MV-4-11 (cell line): ENCODE data around the gene USP5.

Source experiments
- DNase-seq: peaks from one replicate; lab custom pipeline; 2025; lab: John Stamatoyannopoulos, UW

USP5 gene, protein sequence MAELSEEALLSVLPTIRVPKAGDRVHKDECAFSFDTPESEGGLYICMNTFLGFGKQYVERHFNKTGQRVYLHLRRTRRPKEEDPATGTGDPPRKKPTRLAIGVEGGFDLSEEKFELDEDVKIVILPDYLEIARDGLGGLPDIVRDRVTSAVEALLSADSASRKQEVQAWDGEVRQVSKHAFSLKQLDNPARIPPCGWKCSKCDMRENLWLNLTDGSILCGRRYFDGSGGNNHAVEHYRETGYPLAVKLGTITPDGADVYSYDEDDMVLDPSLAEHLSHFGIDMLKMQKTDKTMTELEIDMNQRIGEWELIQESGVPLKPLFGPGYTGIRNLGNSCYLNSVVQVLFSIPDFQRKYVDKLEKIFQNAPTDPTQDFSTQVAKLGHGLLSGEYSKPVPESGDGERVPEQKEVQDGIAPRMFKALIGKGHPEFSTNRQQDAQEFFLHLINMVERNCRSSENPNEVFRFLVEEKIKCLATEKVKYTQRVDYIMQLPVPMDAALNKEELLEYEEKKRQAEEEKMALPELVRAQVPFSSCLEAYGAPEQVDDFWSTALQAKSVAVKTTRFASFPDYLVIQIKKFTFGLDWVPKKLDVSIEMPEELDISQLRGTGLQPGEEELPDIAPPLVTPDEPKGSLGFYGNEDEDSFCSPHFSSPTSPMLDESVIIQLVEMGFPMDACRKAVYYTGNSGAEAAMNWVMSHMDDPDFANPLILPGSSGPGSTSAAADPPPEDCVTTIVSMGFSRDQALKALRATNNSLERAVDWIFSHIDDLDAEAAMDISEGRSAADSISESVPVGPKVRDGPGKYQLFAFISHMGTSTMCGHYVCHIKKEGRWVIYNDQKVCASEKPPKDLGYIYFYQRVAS

DNA sequence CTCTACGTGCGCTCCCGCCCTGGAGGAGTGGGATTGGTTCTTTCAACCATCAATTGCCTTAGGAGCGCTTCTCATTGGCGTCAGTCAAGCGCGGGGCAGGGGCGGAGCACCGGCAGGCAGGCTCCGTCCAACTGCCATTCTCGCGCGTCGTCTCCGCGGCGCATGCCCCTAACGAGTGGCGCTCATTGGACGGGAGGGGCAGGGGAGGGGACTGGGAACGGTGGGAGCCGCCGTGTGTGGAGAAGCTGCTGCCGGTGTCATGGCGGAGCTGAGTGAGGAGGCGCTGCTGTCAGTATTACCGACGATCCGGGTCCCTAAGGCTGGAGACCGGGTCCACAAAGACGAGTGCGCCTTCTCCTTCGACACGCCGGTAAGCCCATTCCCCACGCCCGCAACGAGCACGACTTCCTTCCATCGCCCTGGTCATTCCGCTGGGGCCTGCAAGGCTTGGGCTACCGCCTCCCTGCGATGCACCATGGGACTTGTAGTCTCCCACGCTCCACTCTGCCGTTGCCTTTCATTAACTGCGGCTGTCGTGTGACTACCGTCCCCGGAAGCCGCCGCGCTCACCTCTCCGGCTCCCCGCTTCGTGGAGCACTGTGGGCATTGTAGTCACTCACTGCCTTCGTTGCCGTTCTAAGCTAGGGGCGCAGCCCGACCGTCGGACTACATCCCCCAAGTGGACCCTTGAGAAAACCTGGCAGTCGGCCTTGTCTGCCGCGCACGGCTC, at the start of gene USP5:
Gene USP5, plus strand, starts transcription at position 230 of the 730 bp plus-strand sequence. Its CDS starts 30 bp downstream, at position 260.
- peak; percentile 99 for DNase-seq

DNA sequence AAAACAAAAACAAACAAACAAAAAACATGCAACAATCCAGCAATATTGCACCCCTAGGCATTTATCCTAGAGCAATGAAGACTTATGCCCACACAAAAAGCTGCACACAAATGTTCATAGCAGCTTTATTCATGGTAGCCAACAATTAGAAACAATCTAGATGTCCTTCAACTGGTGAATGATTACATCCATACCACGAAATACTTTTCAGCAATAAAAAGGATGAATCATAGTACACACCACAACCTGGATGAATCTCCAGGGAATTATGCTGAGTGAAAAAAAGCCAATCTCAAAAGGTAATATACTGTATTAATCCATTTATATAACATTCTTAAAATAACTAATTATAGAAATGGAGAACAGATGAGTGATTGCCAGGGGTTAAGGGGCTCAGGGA, 44.8 kb upstream of the USP5 start:
- DNase-seq = no peak

- DNase-seq = no peak
These were observed 42.9 kb upstream of the USP5 start for GRCh38 chr12:6809056-6809455.

GRCh38 chr12:6810758-6811157, 41.2 kb upstream of the USP5 start:
- no peak for DNase-seq

DNA sequence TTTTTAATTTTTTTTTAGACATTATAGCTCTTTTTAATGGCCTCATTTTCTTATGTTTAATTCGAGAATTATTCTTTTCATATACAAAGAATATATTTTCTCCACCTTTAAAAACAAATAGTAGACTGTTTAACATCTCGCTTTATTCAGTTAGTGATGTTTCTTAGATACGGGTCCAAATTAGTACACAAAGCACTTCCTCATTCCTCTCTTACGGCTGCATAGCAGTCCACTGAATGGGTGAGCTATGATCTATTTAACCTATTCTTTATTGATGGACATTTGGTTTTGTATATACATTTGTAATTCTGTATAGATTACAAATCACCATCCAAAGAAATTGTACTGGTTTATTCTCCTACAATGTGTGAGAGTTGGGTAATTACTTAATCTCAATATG, 38.6 kb upstream of the USP5 start:
- peak; percentile 25 for DNase-seq

DNA sequence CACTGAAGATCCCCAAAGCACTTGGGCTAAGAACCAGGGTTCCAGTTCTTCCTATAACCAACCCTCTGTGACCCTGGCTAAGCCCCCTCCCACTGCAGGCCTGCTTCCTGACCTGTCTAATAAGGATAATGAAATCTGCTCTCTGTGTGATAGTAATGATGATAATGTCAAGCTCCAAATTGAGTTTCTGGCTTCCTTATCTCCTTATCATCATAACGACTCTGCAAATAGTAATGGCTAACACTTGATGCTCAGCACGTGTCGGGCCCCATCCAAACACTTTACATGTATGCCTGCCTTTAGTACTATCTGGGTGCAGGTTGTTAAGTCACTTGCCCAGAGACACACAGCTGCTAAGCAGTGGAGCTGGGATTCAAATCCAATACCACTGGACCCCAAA, 35.4 kb upstream of the USP5 start:
- no peak for DNase-seq

DNA sequence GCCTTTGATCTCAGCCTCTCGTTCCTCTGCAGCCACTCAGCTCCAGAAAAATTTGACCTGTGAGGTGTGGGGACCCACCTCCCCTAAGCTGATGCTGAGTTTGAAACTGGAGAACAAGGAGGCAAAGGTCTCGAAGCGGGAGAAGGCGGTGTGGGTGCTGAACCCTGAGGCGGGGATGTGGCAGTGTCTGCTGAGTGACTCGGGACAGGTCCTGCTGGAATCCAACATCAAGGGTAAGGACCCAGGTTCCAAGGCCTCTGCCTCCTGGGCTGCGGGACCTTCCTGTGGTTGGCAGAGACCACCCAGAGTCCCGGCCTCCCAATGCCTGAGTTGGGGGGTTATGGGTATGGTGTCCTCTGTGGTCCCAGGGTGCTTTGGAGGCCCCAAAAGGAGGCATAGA, 34.9 kb upstream of the USP5 start:
- DNase-seq = no peak

GRCh38 chr12:6817662-6818157, 34.2 kb upstream of the USP5 start:
- DNase-seq = no peak

GRCh38 chr12:6818222-6818621, 33.7 kb upstream of the USP5 start:
- DNase-seq = no peak

DNA sequence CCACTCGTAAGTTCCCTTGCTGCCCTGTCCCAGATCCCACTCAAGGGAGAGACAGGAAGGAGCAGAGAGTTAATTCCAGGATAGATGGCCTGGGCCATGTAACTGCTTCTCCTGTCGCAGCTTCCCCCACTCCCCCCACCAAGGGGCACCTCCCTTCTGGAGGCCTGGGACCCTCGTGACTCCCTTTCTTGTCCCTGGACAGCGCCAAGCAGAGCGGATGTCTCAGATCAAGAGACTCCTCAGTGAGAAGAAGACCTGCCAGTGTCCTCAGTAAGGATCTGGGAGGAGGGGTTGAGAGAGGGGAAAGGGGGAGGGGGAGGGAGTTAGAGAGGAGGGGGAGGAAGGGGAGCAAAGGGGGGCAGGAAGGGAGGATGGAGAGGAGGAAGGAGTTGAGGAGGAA, 33.3 kb upstream of the USP5 start:
- DNase-seq = no peak

DNA sequence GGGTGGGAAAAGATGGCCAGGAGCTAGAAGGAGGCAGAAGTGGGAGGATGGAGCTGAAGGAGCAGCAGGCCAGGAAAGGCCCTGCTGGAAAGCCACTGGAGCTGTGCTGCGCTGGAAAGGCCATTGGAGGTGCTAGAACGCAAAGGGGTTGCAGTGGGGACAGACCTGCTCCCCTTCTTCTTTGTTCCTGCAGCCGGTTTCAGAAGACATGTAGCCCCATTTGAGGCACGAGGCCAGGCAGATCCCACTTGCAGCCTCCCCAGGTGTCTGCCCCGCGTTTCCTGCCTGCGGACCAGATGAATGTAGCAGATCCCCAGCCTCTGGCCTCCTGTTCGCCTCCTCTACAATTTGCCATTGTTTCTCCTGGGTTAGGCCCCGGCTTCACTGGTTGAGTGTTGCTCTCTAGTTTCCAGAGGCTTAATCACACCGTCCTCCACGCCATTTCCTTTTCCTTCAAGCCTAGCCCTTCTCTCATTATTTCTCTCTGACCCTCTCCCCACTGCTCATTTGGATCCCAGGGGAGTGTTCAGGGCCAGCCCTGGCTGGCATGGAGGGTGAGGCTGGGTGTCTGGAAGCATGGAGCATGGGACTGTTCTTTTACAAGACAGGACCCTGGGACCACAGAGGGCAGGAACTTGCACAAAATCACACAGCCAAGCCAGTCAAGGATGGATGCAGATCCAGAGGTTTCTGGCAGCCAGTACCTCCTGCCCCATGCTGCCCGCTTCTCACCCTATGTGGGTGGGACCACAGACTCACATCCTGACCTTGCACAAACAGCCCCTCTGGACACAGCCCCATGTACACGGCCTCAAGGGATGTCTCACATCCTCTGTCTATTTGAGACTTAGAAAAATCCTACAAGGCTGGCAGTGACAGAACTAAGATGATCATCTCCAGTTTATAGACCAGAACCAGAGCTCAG, 32.6 kb upstream of the USP5 start:
- no peak for DNase-seq

DNA sequence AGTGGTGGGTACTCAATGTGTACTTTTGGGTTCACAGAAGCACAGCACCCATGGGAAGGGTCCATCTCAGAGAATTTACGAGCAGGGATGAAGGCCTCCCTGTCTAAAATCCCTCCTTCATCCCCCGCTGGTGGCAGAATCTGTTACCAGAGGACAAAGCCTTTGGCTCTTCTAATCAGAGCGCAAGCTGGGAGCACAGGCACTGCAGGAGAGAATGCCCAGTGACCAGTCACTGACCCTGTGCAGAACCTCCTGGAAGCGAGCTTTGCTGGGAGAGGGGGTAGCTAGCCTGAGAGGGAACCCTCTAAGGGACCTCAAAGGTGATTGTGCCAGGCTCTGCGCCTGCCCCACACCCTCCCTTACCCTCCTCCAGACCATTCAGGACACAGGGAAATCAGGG, 31.8 kb upstream of the USP5 start:
- no peak for DNase-seq

DNA sequence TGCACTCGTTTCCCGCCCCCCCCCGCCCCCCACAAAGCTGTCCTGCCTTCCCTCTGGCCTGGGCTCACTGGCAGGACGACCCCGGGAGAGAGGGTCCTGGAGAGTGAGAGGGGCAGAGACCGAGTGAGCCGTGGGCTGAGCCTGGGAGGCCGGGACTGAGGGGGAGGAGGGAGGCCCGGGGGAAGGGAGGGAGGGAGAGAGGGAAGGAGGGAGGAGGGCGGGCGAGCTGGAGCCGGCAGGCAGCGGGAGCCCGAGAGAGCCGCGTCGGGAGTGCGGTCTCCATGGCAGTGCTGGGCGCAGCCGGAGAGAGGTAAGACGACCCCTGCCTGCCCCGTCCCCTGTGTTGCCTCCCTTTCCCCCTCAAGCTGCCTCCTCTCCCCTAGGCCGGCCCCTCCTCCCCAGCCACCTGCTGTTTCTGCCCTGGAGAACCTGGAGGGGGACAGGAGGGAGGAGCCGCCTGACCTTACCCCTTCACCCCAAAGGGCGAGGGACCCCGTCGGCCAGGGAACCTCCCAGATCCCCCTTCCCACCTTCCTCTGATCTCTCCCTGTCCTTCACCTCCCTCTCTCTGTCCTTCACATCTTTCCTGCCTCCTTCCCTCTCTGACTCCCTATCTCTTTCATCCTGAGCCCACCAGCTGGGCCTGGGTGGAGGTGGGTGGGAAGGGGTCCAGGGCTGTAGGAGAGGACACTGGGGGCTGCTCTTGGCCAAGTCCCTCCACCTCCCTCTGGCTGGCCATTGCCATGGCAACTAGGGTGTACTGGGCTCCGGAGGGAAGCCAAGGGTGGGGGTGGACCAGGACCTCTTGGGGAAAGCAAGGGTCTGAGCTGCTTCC, 30.1 kb upstream of the USP5 start, which contains the start of gene GPR162:
Gene GPR162, plus strand, starts transcription at position 231 of the 835 bp plus-strand sequence. CDS start 2,078 bp downstream, outside the sequence.
- no peak for DNase-seq

DNA sequence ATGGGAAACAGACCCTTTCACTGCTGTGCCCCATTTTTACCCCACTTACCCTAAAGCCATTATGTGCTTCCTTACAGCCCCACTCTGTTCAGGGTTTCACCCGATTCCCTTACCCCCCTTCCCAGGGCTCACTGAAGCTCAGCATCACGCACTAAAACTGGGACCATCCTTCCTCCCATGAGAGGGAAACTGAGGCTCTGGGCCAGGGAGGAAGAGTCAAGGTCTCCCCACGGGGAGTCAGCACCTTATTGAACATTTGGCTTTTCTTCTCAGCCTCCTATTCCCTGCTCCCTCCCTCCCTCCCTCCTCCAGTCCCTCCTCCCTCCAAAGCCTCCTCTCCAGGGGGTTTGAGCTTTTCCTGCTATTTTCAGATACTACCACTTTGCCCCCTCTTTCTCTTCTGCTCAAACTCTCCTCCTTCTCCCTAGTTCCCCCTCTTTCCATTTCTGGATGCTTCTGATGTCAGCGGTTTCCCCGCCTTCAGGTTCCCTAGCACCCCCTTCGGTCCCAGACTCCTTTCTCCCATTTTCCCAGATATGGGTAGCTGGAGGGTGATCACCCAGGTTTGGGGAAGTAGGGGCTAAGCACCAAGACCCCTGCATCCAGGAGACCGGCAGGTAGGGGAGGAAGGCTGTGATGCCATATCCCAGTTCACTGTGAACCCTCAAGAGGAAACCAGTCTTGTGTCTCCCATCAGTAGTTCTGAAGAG, 29.4 kb upstream of the USP5 start:
- no peak for DNase-seq

DNA sequence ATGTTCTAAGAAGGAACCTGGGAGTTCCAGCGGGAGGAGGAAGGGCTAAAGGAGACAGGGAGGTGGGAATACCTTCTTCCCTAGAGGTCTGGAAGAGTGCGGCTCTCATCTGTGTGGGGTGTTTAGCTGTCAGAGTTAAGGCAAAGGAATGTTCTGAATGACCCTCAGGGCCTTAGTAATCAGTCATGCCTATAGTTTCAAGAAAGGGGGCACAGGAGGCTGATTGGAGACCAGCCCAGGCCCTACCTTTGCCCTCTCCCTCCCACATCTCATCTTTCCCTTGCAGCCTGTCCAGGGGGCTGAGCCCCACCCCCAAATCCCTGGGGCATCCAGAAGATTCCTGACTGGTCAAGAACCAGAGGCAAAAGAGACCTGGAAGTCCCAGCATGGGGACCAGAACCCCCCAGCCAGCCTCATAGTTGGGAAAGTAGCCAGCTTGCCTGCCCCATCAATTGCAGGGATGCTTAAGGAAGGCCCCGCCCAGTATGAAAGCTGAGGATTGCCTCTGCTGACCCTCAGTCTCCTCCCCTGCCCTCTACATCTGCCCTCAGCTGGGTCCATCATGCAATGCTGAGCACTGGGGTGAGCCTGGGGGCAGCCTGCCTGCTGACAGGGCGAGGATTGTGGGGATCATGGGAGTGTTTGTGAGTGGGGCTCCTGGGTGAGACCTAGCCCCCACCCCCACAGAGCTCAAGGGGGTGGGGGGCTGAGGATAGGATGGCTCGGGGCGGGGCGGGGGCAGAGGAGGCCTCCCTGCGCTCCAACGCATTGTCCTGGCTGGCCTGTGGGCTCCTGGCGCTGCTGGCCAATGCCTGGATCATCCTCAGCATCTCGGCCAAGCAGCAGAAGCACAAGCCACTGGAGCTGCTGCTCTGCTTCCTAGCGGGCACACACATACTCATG, 28.5 kb upstream of the USP5 start:
- DNase-seq = no peak

GRCh38 chr12:6824085-6824775, 27.7 kb upstream of the USP5 start:
- no peak for DNase-seq

DNA sequence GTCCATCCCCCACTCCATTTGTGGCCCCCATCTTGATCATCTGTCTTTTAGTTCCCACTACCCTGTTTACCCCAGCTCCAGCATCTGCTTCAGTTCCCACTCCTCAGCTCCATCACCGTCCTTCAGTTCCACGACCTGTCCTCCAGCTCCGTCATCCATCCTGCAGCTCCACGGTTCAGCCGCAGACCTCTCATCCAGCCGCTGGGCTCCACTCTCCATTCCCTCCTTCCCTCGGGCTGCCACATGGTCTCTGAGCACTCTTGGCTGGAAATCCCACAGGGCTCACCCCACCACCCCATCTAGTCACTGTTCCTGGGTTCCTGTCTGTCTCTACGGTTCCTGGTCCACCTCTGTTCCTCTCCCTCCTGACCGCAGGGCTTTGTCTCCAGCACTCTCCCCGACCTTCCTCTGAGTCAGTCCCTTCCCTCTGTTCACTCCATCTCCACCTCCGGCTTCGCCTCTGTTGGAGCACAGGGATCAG, 27.0 kb upstream of the USP5 start:
- DNase-seq = no peak
